Measurements from ENCODE around the gene EEF1AKMT4. TPM values are rescaled to one million over a fixed set of nuclear protein-coding genes. Genes with fewer than 3 reads are reported as not detected.
"Not testable (repeated sequence)": the region's sequence is repeated elsewhere in the genome, so short reads cannot be mapped to it uniquely, and the experiment has no call there.

Gene EEF1AKMT4
- total RNA-seq, 1 donor from 2014 or later, result 3.9 TPM

GRCh38 chr3:184261270-184261853, 11.9 kb downstream of the EEF1AKMT4 start, which contains the start of gene CAMK2N2:
CAMK2N2 (minus strand) TSS chr3:184261553; CDS start chr3:184261285, 268 bp downstream.
- peak; percentile 56 for DNase-seq (ENCODE audit: low spot score, unreplicated experiment)
- peaks cover 13% of the 10 kb centered on the region for H3K4me1 Mint-ChIP-seq (ENCODE audit: low read depth)
- TF ChIP-seq CTCF (IDR thresholded peaks at IDR 0.05; ENCODE audit: unreplicated experiment), result no peak
- H3K36me3 Mint-ChIP-seq (ENCODE audit: insufficient read depth), result peaks cover 8% of the 10 kb centered on the region
- H3K27ac Mint-ChIP-seq, result peak within 1 kb of the TSS; percentile 87
- no peaks in the 10 kb centered on the region for H3K9me3 Mint-ChIP-seq (ENCODE audit: low read depth)
- peak within 1 kb of the TSS; percentile 74 for H3K4me3 Mint-ChIP-seq (ENCODE audit: low read depth)
- peaks cover 65% of the 10 kb centered on the region for H3K27me3 Mint-ChIP-seq

GRCh38 chr3:184261854-184262763, 12.6 kb downstream of the EEF1AKMT4 start:
- peaks cover under 1% of the 10 kb centered on the region for H3K9me3 Mint-ChIP-seq (ENCODE audit: low read depth)
- H3K36me3 Mint-ChIP-seq (ENCODE audit: insufficient read depth), result peaks cover 8% of the 10 kb centered on the region
- peaks cover 13% of the 10 kb centered on the region for H3K4me1 Mint-ChIP-seq (ENCODE audit: low read depth)
- TF ChIP-seq CTCF (IDR thresholded peaks at IDR 0.05; ENCODE audit: unreplicated experiment), result no peak
- peak overlapping the region; percentile 61 for H3K4me3 Mint-ChIP-seq (ENCODE audit: low read depth)
- no peak overlapping the region for H3K27ac Mint-ChIP-seq
- H3K27me3 Mint-ChIP-seq, result peaks cover 66% of the 10 kb centered on the region
- DNase-seq (ENCODE audit: low spot score, unreplicated experiment), result no peak

- Mint-ChIP-seq H3K9me3 (ENCODE audit: low read depth) (peaks cover 5% of the 10 kb centered on the region), H3K27ac (no peak overlapping the region), H3K4me1 (ENCODE audit: low read depth) (peaks cover 13% of the 10 kb centered on the region), H3K36me3 (ENCODE audit: insufficient read depth) (peaks cover 8% of the 10 kb centered on the region), H3K4me3 (ENCODE audit: low read depth) (peak overlapping the region; percentile 33), H3K27me3 (peaks cover 69% of the 10 kb centered on the region)
- no peak for TF ChIP-seq CTCF (IDR thresholded peaks at IDR 0.05; ENCODE audit: unreplicated experiment)
- no peak for DNase-seq (ENCODE audit: low spot score, unreplicated experiment)
These were observed 13.3 kb downstream of the EEF1AKMT4 start for GRCh38 chr3:184262764-184263179.

GRCh38 chr3:184267249-184267648, 17.8 kb downstream of the EEF1AKMT4 start:
- H3K9me3 Mint-ChIP-seq (ENCODE audit: low read depth); H3K36me3 Mint-ChIP-seq (ENCODE audit: insufficient read depth); H3K4me1 Mint-ChIP-seq (ENCODE audit: low read depth); DNase-seq (ENCODE audit: low spot score, unreplicated experiment); H3K27ac Mint-ChIP-seq; H3K4me3 Mint-ChIP-seq (ENCODE audit: low read depth): not testable (repeated sequence)
- peaks cover 49% of the 10 kb centered on the region for H3K27me3 Mint-ChIP-seq

- H3K36me3 Mint-ChIP-seq (ENCODE audit: insufficient read depth), result no peaks in the 10 kb centered on the region
- H3K4me3 Mint-ChIP-seq (ENCODE audit: low read depth), result no peak overlapping the region
- peaks cover 45% of the 10 kb centered on the region for H3K27me3 Mint-ChIP-seq
- H3K4me1 Mint-ChIP-seq (ENCODE audit: low read depth), result peaks cover 2% of the 10 kb centered on the region
- H3K9me3 Mint-ChIP-seq (ENCODE audit: low read depth), result peaks cover 2% of the 10 kb centered on the region
- TF ChIP-seq CTCF (IDR thresholded peaks at IDR 0.05; ENCODE audit: unreplicated experiment), result no peak
- no peak for DNase-seq (ENCODE audit: low spot score, unreplicated experiment)
- H3K27ac Mint-ChIP-seq, result no peak overlapping the region
These were observed 22.8 kb downstream of the EEF1AKMT4 start for GRCh38 chr3:184272269-184272668.

Data from progenitor cell of endocrine pancreas (in vitro differentiated cells).